Osteoblast (primary cell): ENCODE measurements around the gene CLNK. TPM values are rescaled to one million over a fixed set of nuclear protein-coding genes. Genes with fewer than 3 reads are reported as not detected.

Source experiments
- DNase-seq: peaks from one replicate; pipeline ENCODE4 v3.0.0; 2011; ENCODE audit warnings: low spot score, mixed read lengths; ENCODE audit not compliant: insufficient read length; ENCODE audit errors: missing footprints
- H2AFZ ChIP-seq: 2 replicates; pipeline ENCODE4 v1.6.0; 2011; ENCODE audit warnings: mild to moderate bottlenecking, low read length
- H3K27ac ChIP-seq: 2 replicates; pipeline ENCODE4 v1.5.1; 2011; ENCODE audit warnings: mild to moderate bottlenecking, low read depth, low read length, moderate library complexity
- H3K27me3 ChIP-seq: 2 replicates; pipeline ENCODE4 v1.6.0; 2012; ENCODE audit warnings: mild to moderate bottlenecking, control low read depth, inconsistent platforms, low read length, moderate library complexity; ENCODE audit not compliant: insufficient read depth
- H3K36me3 ChIP-seq: 2 replicates; pipeline ENCODE4 v1.5.1; 2011; ENCODE audit warnings: mild to moderate bottlenecking, low read length, control low read depth, moderate library complexity; ENCODE audit not compliant: insufficient read depth
- H3K4me1 ChIP-seq: 2 replicates; pipeline ENCODE4 v1.5.1; 2011; ENCODE audit warnings: mild to moderate bottlenecking, low read length, control low read depth, moderate library complexity; ENCODE audit not compliant: insufficient read depth
- H3K4me2 ChIP-seq: 2 replicates; pipeline ENCODE4 v1.6.0; 2011; ENCODE audit warnings: mild to moderate bottlenecking, low read length; ENCODE audit not compliant: insufficient read depth
- H3K4me3 ChIP-seq: fragments of 200-600 bp; sonication (generic); 3 replicates; pipeline ENCODE4 v1.5.1; 2012; ENCODE audit warnings: mild to moderate bottlenecking, low read length, inconsistent platforms; ENCODE audit not compliant: insufficient read depth
- H3K79me2 ChIP-seq: 2 replicates; pipeline ENCODE4 v1.6.0; 2012; ENCODE audit warnings: mild to moderate bottlenecking, low read length, control low read depth, inconsistent platforms; ENCODE audit not compliant: insufficient read depth
- H3K9me3 ChIP-seq: 2 replicates; pipeline ENCODE4 v1.5.1; 2011; ENCODE audit warnings: low read depth, low read length, control low read depth
- H4K20me1 ChIP-seq: 2 replicates; pipeline ENCODE4 v1.6.0; 2012; ENCODE audit warnings: mild to moderate bottlenecking, low read length, control low read depth; ENCODE audit not compliant: insufficient read depth
- CTCF ChIP-seq: IDR thresholded peaks from 2 replicates; pipeline ENCODE4 v1.5.1; 2011; ENCODE audit warnings: mild to moderate bottlenecking, low read depth, low read length, moderate library complexity; ENCODE audit errors: extremely low read depth
- total RNA-seq: library from RNA; depleted of rRNA; stranded (reverse); fragments of >200 nt; gene quantifications from 2 replicates; pipeline ENCODE4 v1.2.3, GENCODE V29; 2012

The CLNK gene
- total RNA-seq, 1 donor: not detected

DNA sequence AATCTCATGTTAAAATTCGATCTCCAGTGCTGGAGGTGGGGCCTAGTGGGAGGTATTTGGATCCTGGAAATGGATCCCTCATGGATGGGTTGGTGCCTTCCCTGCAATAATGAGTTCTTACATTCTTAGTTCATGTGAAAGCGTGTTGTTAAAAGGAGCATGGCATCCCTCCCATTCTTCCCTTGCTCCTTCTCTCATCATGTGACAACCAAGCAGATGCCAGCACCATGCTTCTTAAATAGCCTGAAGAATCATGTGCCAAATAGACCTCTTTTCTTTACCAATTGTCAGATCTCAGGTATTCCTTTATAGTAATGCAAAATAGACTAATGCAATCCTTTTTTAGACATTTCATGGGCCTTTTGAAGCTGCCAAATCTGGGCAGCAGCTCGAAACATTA is 29.0 kb upstream of the CLNK start:
- DNase-seq: no peak
- H4K20me1 ChIP-seq: no peaks in the 10 kb centered on the region
- no peak overlapping the region for H3K4me3 ChIP-seq
- H3K4me1 ChIP-seq: no peaks in the 10 kb centered on the region
- H3K4me2 ChIP-seq: no peak overlapping the region
- peaks cover 3% of the 10 kb centered on the region for H3K9me3 ChIP-seq
- no peak overlapping the region for H2AFZ ChIP-seq
- no peak overlapping the region for H3K27ac ChIP-seq
- H3K36me3 ChIP-seq: no peaks in the 10 kb centered on the region
- H3K79me2 ChIP-seq: no peaks in the 10 kb centered on the region
- no peaks in the 10 kb centered on the region for H3K27me3 ChIP-seq
- TF ChIP-seq CTCF: no peak

DNA sequence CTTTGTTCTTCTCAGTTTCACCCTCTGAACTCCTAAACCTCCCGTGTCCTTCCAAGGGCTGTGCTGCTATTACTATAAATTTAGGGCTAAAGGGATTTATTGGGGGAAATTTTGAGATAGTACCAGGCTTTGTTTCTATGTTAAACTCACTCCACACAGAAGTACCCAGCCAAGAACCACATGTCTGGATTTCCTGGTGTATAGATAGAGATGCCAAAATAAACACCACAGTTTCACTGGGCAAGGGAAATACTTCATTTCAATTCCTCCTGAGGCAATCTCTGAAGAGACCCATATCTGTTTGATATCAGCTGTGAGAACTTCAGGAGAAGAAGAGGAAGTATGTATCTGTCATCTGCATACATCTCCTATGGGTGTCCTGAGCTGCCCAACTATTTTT is 21.7 kb upstream of the CLNK start:
- H3K27me3 ChIP-seq: no peaks in the 10 kb centered on the region
- H3K9me3 ChIP-seq: no peaks in the 10 kb centered on the region
- peaks cover 26% of the 10 kb centered on the region for H3K4me1 ChIP-seq
- H3K4me2 ChIP-seq: no peak overlapping the region
- H3K36me3 ChIP-seq: no peaks in the 10 kb centered on the region
- DNase-seq: no peak
- no peak for TF ChIP-seq CTCF
- H4K20me1 ChIP-seq: no peaks in the 10 kb centered on the region
- H2AFZ ChIP-seq: no peak overlapping the region
- no peak overlapping the region for H3K4me3 ChIP-seq
- H3K27ac ChIP-seq: no peak overlapping the region
- H3K79me2 ChIP-seq: no peaks in the 10 kb centered on the region

DNA sequence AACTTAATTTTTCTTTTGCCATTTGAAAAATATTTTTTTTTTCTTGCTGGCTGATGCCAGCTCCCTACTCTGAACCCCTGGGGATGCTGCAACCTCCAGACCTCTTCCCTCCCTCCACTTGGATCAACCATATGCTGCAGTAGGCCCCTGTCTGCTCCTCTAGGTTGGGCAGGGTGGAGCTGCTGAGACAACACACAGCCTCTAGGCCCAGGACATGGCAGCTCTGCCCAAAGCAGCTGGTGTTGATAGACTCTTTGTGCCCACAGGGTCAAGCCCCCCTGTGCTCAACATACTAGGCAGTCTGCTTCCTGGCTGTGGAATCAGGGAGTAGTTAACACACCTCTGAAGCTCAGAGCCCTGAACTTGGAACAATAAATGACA is 19.9 kb upstream of the CLNK start:
- Histone ChIP-seq H3K4me2 (no peak overlapping the region), H3K4me1 (peaks cover 26% of the 10 kb centered on the region), H3K27ac (no peak overlapping the region), H3K27me3 (no peaks in the 10 kb centered on the region), H4K20me1 (no peaks in the 10 kb centered on the region), H2AFZ (no peak overlapping the region), H3K36me3 (no peaks in the 10 kb centered on the region), H3K4me3 (no peak overlapping the region), H3K9me3 (no peaks in the 10 kb centered on the region), H3K79me2 (no peaks in the 10 kb centered on the region)
- no peak for TF ChIP-seq CTCF
- no peak for DNase-seq

DNA sequence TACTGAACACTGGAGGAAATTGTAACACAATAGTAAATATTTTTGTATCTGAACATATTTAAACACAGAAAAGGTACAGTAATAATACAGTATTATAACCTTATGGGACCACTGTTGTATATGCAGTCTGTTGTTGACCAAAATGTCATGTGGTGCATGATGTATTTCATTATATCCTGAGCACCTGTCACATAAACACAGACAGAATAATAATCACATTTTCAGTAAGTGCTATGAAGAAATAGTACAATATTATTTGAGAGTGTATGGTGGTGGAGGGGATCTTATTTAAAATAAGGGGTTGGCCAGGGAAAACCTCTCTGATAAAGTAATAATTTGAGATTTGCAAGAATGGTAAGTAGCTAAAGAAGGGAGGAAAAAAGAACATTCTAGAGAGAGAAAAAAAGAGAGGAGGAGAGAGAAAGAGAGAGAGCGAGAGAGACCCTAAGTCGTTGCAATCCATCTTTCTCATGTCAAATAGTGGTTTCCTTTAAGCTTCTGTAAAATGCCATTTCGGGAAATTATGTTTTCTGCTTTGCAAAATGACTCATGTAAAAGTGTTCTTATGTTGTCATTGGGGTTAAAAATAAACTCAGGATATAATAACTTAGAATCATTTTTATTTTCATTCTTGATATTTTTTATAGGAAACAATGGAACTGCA is 19.3 kb upstream of the CLNK start:
- Histone ChIP-seq H3K4me2 (no peak overlapping the region), H3K27me3 (no peaks in the 10 kb centered on the region), H3K27ac (no peak overlapping the region), H3K4me1 (peaks cover 26% of the 10 kb centered on the region), H3K79me2 (no peaks in the 10 kb centered on the region), H3K4me3 (no peak overlapping the region), H3K9me3 (no peaks in the 10 kb centered on the region), H2AFZ (no peak overlapping the region), H4K20me1 (no peaks in the 10 kb centered on the region), H3K36me3 (no peaks in the 10 kb centered on the region)
- DNase-seq: no peak
- no peak for TF ChIP-seq CTCF
